Endothelial cell of umbilical vein (primary cell): ENCODE measurements around the gene FBXO24. TPM values are rescaled to one million over a fixed set of nuclear protein-coding genes. Genes with fewer than 3 reads are reported as not detected.

Source experiments
- BruUV-seq: library from RNA; stranded (reverse); fragments of 400-500 nt; replicated peaks from 2 replicates; lab custom pipeline; 2021; lab: Mats Ljungman, UMichigan
- CTCF ChIA-PET: fragments of 300-600, 350-600 bp; sonication (Branson Sonifier 250); formaldehyde crosslinking; loops from one replicate; lab custom pipeline; 2021; ENCODE audit warnings: antibody characterized with exemption, inconsistent platforms; lab: Charles Lee
- POLR2A ChIA-PET: fragments of 300-600, 350-600 bp; sonication (Branson Sonifier 250); formaldehyde crosslinking; loops from one replicate; lab custom pipeline; 2021; ENCODE audit warnings: antibody characterized with exemption, inconsistent platforms; lab: Charles Lee
- DNase-seq: peaks from one replicate; pipeline ENCODE4 v3.0.0-alpha.2; 2011; ENCODE audit warnings: low read depth, low spot score
- FAIRE-seq: peaks from 2 replicates; lab custom pipeline; 2011; peaks lifted over from hg19 to GRCh38; lab: Jason Lieb, UNC
- H2AFZ ChIP-seq: 2 replicates; pipeline ENCODE4 v1.6.0; 2012; ENCODE audit warnings: low read depth, low read length, control low read depth, inconsistent platforms
- H3K27ac ChIP-seq: 2 replicates; pipeline ENCODE4 v1.5.1; 2011; ENCODE audit warnings: low read depth, mild to moderate bottlenecking, control low read depth, low read length, moderate library complexity; ENCODE audit not compliant: insufficient read depth
- H3K27me3 ChIP-seq, 2 experiments: 2 replicates each; pipeline versions ENCODE4 v1.6.0 to v1.6.1; 2011; ENCODE audit warnings: low read length in 2 of 2, mixed read lengths in 1 of 2; ENCODE audit not compliant: control insufficient read depth in 2 of 2, insufficient read depth in 2 of 2
- H3K36me3 ChIP-seq, 2 experiments: 2 replicates in 1 of 2; 3 replicates in 1 of 2; pipeline ENCODE4 v1.5.1; 2011; ENCODE audit warnings: low read length in 2 of 2, mild to moderate bottlenecking in 1 of 2, moderate library complexity in 1 of 2; ENCODE audit not compliant: control insufficient read depth in 2 of 2, insufficient read depth in 2 of 2; ENCODE audit errors: extremely low read depth in 1 of 2
- H3K4me1 ChIP-seq: 3 replicates; pipeline ENCODE4 v1.5.1; 2011; ENCODE audit warnings: mild to moderate bottlenecking, low read length; ENCODE audit not compliant: control insufficient read depth, insufficient read depth; ENCODE audit errors: extremely low read depth
- H3K4me2 ChIP-seq: 2 replicates; pipeline ENCODE4 v1.6.1; 2011; ENCODE audit warnings: low read length, control low read depth, mixed read lengths; ENCODE audit not compliant: insufficient read depth
- H3K4me3 ChIP-seq, 3 experiments: fragments of 200-600 bp in 1 of 3; sonication (generic), shearing (Covaris generic) in 1 of 3; replicated peaks in 1 of 3; 2 replicates each; pipeline ENCODE4 v1.5.1; 2011 to 2016; ENCODE audit warnings: control low read depth in 3 of 3, low read length in 3 of 3, mild to moderate bottlenecking in 2 of 3, inconsistent platforms in 1 of 3, low read depth in 1 of 3, moderate library complexity in 1 of 3; ENCODE audit not compliant: insufficient read depth in 1 of 3
- H3K79me2 ChIP-seq: 2 replicates; pipeline ENCODE4 v1.6.0; 2012; ENCODE audit warnings: low read length, inconsistent platforms; ENCODE audit not compliant: control insufficient read depth, insufficient read depth
- H3K9ac ChIP-seq: replicated peaks from 2 replicates; pipeline ENCODE3; 2011; ENCODE audit warnings: low read length, control low read depth; ENCODE audit not compliant: insufficient read depth; ENCODE audit errors: extremely low read depth
- H3K9me1 ChIP-seq: replicated peaks from 3 replicates; pipeline ENCODE4 v1.6.0; 2011; ENCODE audit warnings: mild to moderate bottlenecking, low read length; ENCODE audit not compliant: control insufficient read depth, insufficient read depth; ENCODE audit errors: extremely low read depth
- H3K9me3 ChIP-seq: replicated peaks from 2 replicates; pipeline ENCODE4 v1.5.1; 2012; ENCODE audit warnings: low read length, inconsistent platforms; ENCODE audit not compliant: control insufficient read depth, insufficient read depth
- H4K20me1 ChIP-seq: replicated peaks from 2 replicates; pipeline ENCODE3; 2011; ENCODE audit warnings: mild to moderate bottlenecking, low read length; ENCODE audit not compliant: control insufficient read depth, insufficient read depth; ENCODE audit errors: extremely low read depth
- CTCF ChIP-seq, 2 donors: IDR thresholded peaks; 1 replicate in 1 of 2; 2 replicates in 1 of 2; pipeline ENCODE4 v1.5.1; 2011; ENCODE audit warnings: low read length in 2 of 2, mild to moderate bottlenecking in 2 of 2, moderate library complexity in 2 of 2, control low read depth in 1 of 2, inconsistent platforms in 1 of 2, low read depth in 1 of 2; ENCODE audit not compliant: insufficient read depth in 1 of 2; ENCODE audit errors: extremely low read depth in 1 of 2
- EZH2 ChIP-seq: IDR thresholded peaks from 2 replicates; pipeline ENCODE4 v1.6.1; 2012; ENCODE audit warnings: borderline replicate concordance, low read depth, mild to moderate bottlenecking, moderate library complexity, low read length, inconsistent platforms; ENCODE audit not compliant: severe bottlenecking
- FOS ChIP-seq: IDR thresholded peaks from 2 replicates; pipeline ENCODE4 v1.6.1; 2011; ENCODE audit warnings: mild to moderate bottlenecking, low read length, moderate library complexity, borderline replicate concordance; ENCODE audit not compliant: insufficient read depth
- GATA2 ChIP-seq: IDR thresholded peaks from 2 replicates; pipeline ENCODE4 v1.7.0; 2011; ENCODE audit warnings: low read depth, mild to moderate bottlenecking, moderate library complexity, mixed read lengths, low read length; ENCODE audit not compliant: insufficient read length, insufficient read depth
- JUN ChIP-seq: IDR thresholded peaks from 2 replicates; pipeline ENCODE4 v1.6.1; 2011; ENCODE audit warnings: borderline replicate concordance, low read depth; ENCODE audit not compliant: insufficient read length, insufficient read depth
- MAX ChIP-seq: IDR thresholded peaks from 2 replicates; pipeline ENCODE4 v1.6.1; 2011; ENCODE audit not compliant: insufficient read depth, insufficient read length
- MYC ChIP-seq: IDR thresholded peaks from one replicate; pipeline ENCODE4 v1.6.1; 2011; ENCODE audit warnings: mild to moderate bottlenecking, low read depth, low read length
- POLR2A ChIP-seq: IDR thresholded peaks from 2 replicates; pipeline ENCODE4 v1.6.1; 2012; ENCODE audit warnings: low read depth, mild to moderate bottlenecking, control low read depth, low read length
- POLR2AphosphoS5 ChIP-seq: IDR thresholded peaks from 2 replicates; pipeline ENCODE4 v1.6.1; 2012; ENCODE audit warnings: low read depth, mild to moderate bottlenecking, control low read depth, low read length, moderate library complexity; ENCODE audit not compliant: insufficient read depth
- dilution Hi-C: fragments of 300-500 bp; cut with MboI; formaldehyde crosslinking; loops from one replicate; pipeline ENCODE4 v1.15.0; 2019; ENCODE audit warnings: low sequenced_read_pairs; ENCODE audit not compliant: extremely low pct_ligation_motif_present
- intact Hi-C: fragments of 100-400 bp; cut with micrococcal nuclease; formaldehyde crosslinking; loops from one replicate; pipeline ENCODE4 v1.10.0; 2022
- polyA plus RNA-seq, 4 experiments: library from polyadenylated mRNA; depleted of rRNA in 3 of 4; stranded (reverse) in 3 of 4; unstranded in 1 of 4; fragments of >200 nt; gene quantifications; 2 replicates each; pipeline versions ENCODE4 v1.2.1 to v1.2.3, GENCODE V29; 2011 to 2012; ENCODE audit warnings: missing spikeins in 1 of 4
- total RNA-seq: library from RNA; stranded (reverse); gene quantifications from 2 replicates; pipeline ENCODE4 v1.2.3, GENCODE V29; 2021

The FBXO24 gene
- total and polyA plus RNA-seq, 2 donors (not counting 3 experiments of a cell fraction or from before 2014, with no cell fraction given), result 0.37 to 0.38 TPM

- peak within 1 kb of the TSS; percentile 21 for H3K9ac ChIP-seq
- dilution Hi-C loops, result no loop called here
Measured at GRCh38 chr7:100538654-100539435, 47.3 kb upstream of the FBXO24 start, which contains the start of gene AGFG2. Gene AGFG2, plus strand, starts transcription at chr7:100539203. Its CDS starts 144 bp downstream, at chr7:100539347.

More at GRCh38 chr7:100538654-100539435, 47.3 kb upstream of the FBXO24 start, which contains the start of gene AGFG2:
- Histone ChIP-seq H3K4me2 (peak within 1 kb of the TSS; percentile 60), H2AFZ (peak within 1 kb of the TSS; percentile 66), H3K79me2 (peaks cover 24% of the 10 kb centered on the region), H3K9me3 (no peaks in the 10 kb centered on the region), H3K4me3 (peak within 1 kb of the TSS; percentile 43 to 96 (median 45)), H3K27me3 (no peaks in the 10 kb centered on the region), H3K4me1 (peaks cover 13% of the 10 kb centered on the region), H3K36me3 (no peaks in the 10 kb centered on the region), H3K9me1 (no peaks in the 10 kb centered on the region), H3K27ac (peak within 1 kb of the TSS; percentile 0), H4K20me1 (no peaks in the 10 kb centered on the region)
- ChIA-PET POLR2A (interaction anchor here (0.6 to 1.2 kb wide), 2 partner anchors 10 to 20 kb away, joined by 4 read pairs; no protein-coding TSS in a partner anchor), CTCF (interaction anchor here (0.6 to 3.4 kb wide), 9 partner anchors 9 to 73 kb away, joined by 3 to 27 read pairs (median 3); partner anchors contain the start of gene NYAP1)
- no peak for TF ChIP-seq FOS
- no peak for TF ChIP-seq JUN
- peak; percentile 82 for TF ChIP-seq MAX
- TF ChIP-seq GATA2, result no peak
- no peak for TF ChIP-seq EZH2
- TF ChIP-seq CTCF (IDR thresholded peaks at IDR 0.05; ENCODE audit: extremely low read depth in 1 of 2, insufficient read depth in 1 of 2, low read depth in 1 of 2, low read length in 2 of 2), result no peak
- TF ChIP-seq POLR2AphosphoS5, result peak; percentile 66
- no peak for TF ChIP-seq MYC
- peak; percentile 67 for TF ChIP-seq POLR2A
- DNase-seq, result peak; percentile 100
- peak; percentile 100 for FAIRE-seq
- intact Hi-C loops, result loop anchor here (1.0 to 2.0 kb wide), 5 partner anchors 7 to 74 kb away; partner anchors contain the start of genes MOSPD3 and TSC22D4
- no TSS peak for BruUV-seq
